Measurements from ENCODE around the gene WSCD2.

WSCD2 gene

GRCh38 chr12:108201808-108202207, 72.7 kb downstream of the WSCD2 start:
- no peak overlapping the region for H3K9ac ChIP-seq (ENCODE audit: low read depth in 1 of 2, low read length in 2 of 2)
- H3K4me3 ChIP-seq (ENCODE audit: low read depth in 1 of 2, low read length in 2 of 2), result no peak overlapping the region
- H3K4me1 ChIP-seq (ENCODE audit: control insufficient read depth in 1 of 2, insufficient read depth in 2 of 2, low read length in 2 of 2), result no peaks in the 10 kb centered on the region
- H3K9me3 ChIP-seq (ENCODE audit: control insufficient read depth in 1 of 2, low read length in 2 of 2), result no peaks in the 10 kb centered on the region
- H3K36me3 ChIP-seq (ENCODE audit: control insufficient read depth in 1 of 2, insufficient read depth in 2 of 2, low read length in 2 of 2), result no peaks in the 10 kb centered on the region
- H3K27ac ChIP-seq (ENCODE audit: low read depth, low read length), result no peak overlapping the region
- H3K27me3 ChIP-seq (ENCODE audit: control insufficient read depth in 1 of 2, insufficient read depth in 2 of 2, low read length in 2 of 2), result peaks cover 0 to 5% of the 10 kb centered on the region in 2 donors

- peaks cover 0 to 5% of the 10 kb centered on the region in 2 donors for H3K27me3 ChIP-seq (ENCODE audit: control insufficient read depth in 1 of 2, insufficient read depth in 2 of 2, low read length in 2 of 2)
- no peak overlapping the region for H3K4me3 ChIP-seq (ENCODE audit: low read depth in 1 of 2, low read length in 2 of 2)
- H3K36me3 ChIP-seq (ENCODE audit: control insufficient read depth in 1 of 2, insufficient read depth in 2 of 2, low read length in 2 of 2), result no peaks in the 10 kb centered on the region
- H3K9me3 ChIP-seq (ENCODE audit: control insufficient read depth in 1 of 2, low read length in 2 of 2), result no peaks in the 10 kb centered on the region
- no peak overlapping the region for H3K27ac ChIP-seq (ENCODE audit: low read depth, low read length)
- no peak overlapping the region for H3K9ac ChIP-seq (ENCODE audit: low read depth in 1 of 2, low read length in 2 of 2)
- no peaks in the 10 kb centered on the region for H3K4me1 ChIP-seq (ENCODE audit: control insufficient read depth in 1 of 2, insufficient read depth in 2 of 2, low read length in 2 of 2)
Observed at GRCh38 chr12:108204117-108204987, 75.3 kb downstream of the WSCD2 start.

DNA sequence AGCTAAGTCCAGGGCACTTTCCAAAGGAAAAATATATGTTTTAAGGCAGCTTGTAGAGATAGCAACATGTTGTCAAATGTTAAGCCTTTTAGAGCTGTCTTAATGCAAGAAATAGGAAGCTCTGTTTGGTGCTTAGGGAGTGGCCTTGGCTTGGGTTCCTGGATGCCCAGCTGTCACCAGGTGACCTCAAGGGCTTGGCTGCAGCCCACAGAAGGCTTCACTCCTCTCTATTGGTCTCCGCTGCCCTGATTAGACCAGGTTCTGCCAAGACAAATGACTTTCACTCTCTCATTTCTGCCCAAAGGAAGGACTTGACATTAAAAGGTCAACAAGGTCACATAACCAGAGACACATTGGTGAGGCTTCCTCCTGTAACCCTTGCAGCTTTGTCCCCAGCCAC, 76.8 kb downstream of the WSCD2 start:
- Histone ChIP-seq H3K4me1 (ENCODE audit: control insufficient read depth in 1 of 2, insufficient read depth in 2 of 2, low read length in 2 of 2) (no peaks in the 10 kb centered on the region), H3K9me3 (ENCODE audit: control insufficient read depth in 1 of 2, low read length in 2 of 2) (no peaks in the 10 kb centered on the region), H3K36me3 (ENCODE audit: control insufficient read depth in 1 of 2, insufficient read depth in 2 of 2, low read length in 2 of 2) (no peaks in the 10 kb centered on the region), H3K9ac (ENCODE audit: low read depth in 1 of 2, low read length in 2 of 2) (no peak overlapping the region), H3K27me3 (ENCODE audit: control insufficient read depth in 1 of 2, insufficient read depth in 2 of 2, low read length in 2 of 2) (peaks cover 0 to 3% of the 10 kb centered on the region in 2 donors), H3K27ac (ENCODE audit: low read depth, low read length) (no peak overlapping the region), H3K4me3 (ENCODE audit: low read depth in 1 of 2, low read length in 2 of 2) (no peak overlapping the region)

DNA sequence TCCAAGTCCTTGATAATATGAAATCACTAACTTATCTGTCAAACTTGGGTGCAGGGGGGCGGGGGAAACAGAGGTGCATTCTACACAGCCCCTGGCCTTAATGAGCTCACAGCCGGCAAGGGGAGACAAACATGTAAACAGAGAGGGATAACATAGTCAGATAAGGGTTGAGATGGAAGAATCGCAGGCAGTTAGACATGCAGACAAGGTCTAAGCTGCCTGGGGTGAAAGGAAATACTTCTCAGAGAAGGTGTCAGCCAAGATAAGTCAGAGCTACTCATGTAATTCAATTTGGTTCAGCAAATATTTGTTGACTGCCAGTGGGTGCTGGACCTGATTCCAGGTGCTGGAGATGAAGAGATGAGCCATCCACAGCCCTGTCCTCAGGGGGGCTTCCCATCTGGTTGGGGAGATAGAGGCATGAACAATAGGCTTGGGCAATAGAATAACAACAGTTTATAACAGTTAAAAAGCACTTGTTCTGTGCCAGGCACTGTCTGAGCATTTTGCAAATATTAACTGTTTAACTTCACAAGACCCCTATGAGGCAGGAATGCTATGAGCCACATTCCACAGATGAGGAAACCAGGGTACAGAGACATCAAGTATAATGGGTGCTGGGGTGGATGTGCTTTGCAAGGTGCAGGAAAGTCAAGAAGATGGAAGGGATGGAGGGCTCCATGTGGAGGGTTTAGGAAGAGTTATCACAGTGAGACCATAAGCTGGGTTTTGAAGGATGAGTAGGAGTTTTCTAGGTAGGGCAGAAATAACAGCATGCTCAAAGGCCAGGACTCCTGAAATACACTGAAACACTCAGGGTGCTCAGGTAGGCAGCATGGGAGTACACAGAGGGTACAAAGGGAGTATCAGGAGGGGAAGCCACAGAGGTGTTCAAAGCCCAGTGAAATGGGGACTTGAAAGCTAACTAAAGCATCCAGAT, 79.0 kb downstream of the WSCD2 start:
- no peak overlapping the region for H3K4me3 ChIP-seq (ENCODE audit: low read depth in 1 of 2, low read length in 2 of 2)
- no peak overlapping the region for H3K27ac ChIP-seq (ENCODE audit: low read depth, low read length)
- no peaks in the 10 kb centered on the region for H3K27me3 ChIP-seq (ENCODE audit: control insufficient read depth in 1 of 2, insufficient read depth in 2 of 2, low read length in 2 of 2)
- no peaks in the 10 kb centered on the region for H3K9me3 ChIP-seq (ENCODE audit: control insufficient read depth in 1 of 2, low read length in 2 of 2)
- H3K4me1 ChIP-seq (ENCODE audit: control insufficient read depth in 1 of 2, insufficient read depth in 2 of 2, low read length in 2 of 2), result no peaks in the 10 kb centered on the region
- no peak overlapping the region for H3K9ac ChIP-seq (ENCODE audit: low read depth in 1 of 2, low read length in 2 of 2)
- H3K36me3 ChIP-seq (ENCODE audit: control insufficient read depth in 1 of 2, insufficient read depth in 2 of 2, low read length in 2 of 2), result no peaks in the 10 kb centered on the region

DNA sequence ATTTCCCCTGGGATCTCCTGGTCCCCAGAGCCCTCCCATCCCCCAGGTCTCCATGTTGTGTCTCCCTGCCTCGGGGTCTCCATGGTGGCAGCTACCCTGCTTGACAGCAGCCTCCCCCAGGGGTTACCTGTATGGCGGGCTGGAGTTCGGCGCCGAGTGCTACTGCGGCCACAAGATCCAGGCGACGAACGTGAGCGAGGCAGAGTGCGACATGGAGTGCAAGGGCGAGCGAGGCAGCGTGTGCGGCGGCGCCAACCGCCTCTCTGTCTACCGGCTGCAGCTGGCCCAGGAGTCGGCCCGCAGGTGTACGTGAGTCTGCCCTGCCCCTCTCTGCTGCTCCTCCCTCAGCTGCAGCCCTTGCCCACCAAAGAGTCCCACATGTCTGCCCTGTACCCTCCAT, 80.9 kb downstream of the WSCD2 start:
- Histone ChIP-seq H3K27me3 (ENCODE audit: control insufficient read depth in 1 of 2, insufficient read depth in 2 of 2, low read length in 2 of 2) (no peaks in the 10 kb centered on the region), H3K4me3 (ENCODE audit: low read depth in 1 of 2, low read length in 2 of 2) (no peak overlapping the region), H3K4me1 (ENCODE audit: control insufficient read depth in 1 of 2, insufficient read depth in 2 of 2, low read length in 2 of 2) (no peaks in the 10 kb centered on the region)

DNA sequence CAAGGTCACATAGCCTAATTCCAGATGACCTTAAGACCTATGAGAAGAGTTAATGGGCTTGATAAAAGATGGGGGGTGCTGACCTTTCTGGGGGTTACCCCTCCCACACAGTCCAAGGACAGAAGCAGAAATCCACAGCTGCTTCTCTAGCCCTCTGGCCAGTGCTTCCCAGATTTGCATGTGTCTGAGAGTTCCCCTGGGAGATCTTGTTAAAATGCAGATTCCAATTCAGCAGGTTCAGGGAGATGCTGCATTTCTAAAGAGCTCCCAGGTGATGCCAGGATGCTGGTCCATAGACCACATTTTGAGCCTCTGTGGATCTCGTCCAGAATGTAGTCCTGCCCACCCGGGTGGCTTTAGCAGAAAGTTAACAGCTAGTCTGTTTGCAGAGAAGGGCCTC, 82.1 kb downstream of the WSCD2 start:
- H3K4me1 ChIP-seq (ENCODE audit: control insufficient read depth in 1 of 2, insufficient read depth in 2 of 2, low read length in 2 of 2), result no peaks in the 10 kb centered on the region
- no peaks in the 10 kb centered on the region for H3K9me3 ChIP-seq (ENCODE audit: control insufficient read depth in 1 of 2, low read length in 2 of 2)
- no peak overlapping the region for H3K9ac ChIP-seq (ENCODE audit: low read depth in 1 of 2, low read length in 2 of 2)
- no peak overlapping the region for H3K27ac ChIP-seq (ENCODE audit: low read depth, low read length)
- H3K27me3 ChIP-seq (ENCODE audit: control insufficient read depth in 1 of 2, insufficient read depth in 2 of 2, low read length in 2 of 2), result no peaks in the 10 kb centered on the region
- H3K4me3 ChIP-seq (ENCODE audit: low read depth in 1 of 2, low read length in 2 of 2), result no peak overlapping the region
- no peaks in the 10 kb centered on the region for H3K36me3 ChIP-seq (ENCODE audit: control insufficient read depth in 1 of 2, insufficient read depth in 2 of 2, low read length in 2 of 2)

More for the DNA sequence above, 80.9 kb downstream of the WSCD2 start:
- no peak overlapping the region for H3K9ac ChIP-seq (ENCODE audit: low read depth in 1 of 2, low read length in 2 of 2)
- H3K36me3 ChIP-seq (ENCODE audit: control insufficient read depth in 1 of 2, insufficient read depth in 2 of 2, low read length in 2 of 2), result no peaks in the 10 kb centered on the region
- H3K27ac ChIP-seq (ENCODE audit: low read depth, low read length), result no peak overlapping the region
- no peaks in the 10 kb centered on the region for H3K9me3 ChIP-seq (ENCODE audit: control insufficient read depth in 1 of 2, low read length in 2 of 2)

- Histone ChIP-seq H3K36me3 (ENCODE audit: control insufficient read depth in 1 of 2, insufficient read depth in 2 of 2, low read length in 2 of 2) (no peaks in the 10 kb centered on the region), H3K4me1 (ENCODE audit: control insufficient read depth in 1 of 2, insufficient read depth in 2 of 2, low read length in 2 of 2) (no peaks in the 10 kb centered on the region), H3K27me3 (ENCODE audit: control insufficient read depth in 1 of 2, insufficient read depth in 2 of 2, low read length in 2 of 2) (no peaks in the 10 kb centered on the region), H3K27ac (ENCODE audit: low read depth, low read length) (no peak overlapping the region), H3K9me3 (ENCODE audit: control insufficient read depth in 1 of 2, low read length in 2 of 2) (no peaks in the 10 kb centered on the region), H3K9ac (ENCODE audit: low read depth in 1 of 2, low read length in 2 of 2) (no peak overlapping the region), H3K4me3 (ENCODE audit: low read depth in 1 of 2, low read length in 2 of 2) (no peak overlapping the region)
Observed at GRCh38 chr12:108213871-108214445, 84.9 kb downstream of the WSCD2 start.

GRCh38 chr12:108214486-108214885, 85.4 kb downstream of the WSCD2 start:
- H3K27ac ChIP-seq (ENCODE audit: low read depth, low read length), result no peak overlapping the region
- H3K9ac ChIP-seq (ENCODE audit: low read depth in 1 of 2, low read length in 2 of 2), result no peak overlapping the region
- no peak overlapping the region for H3K4me3 ChIP-seq (ENCODE audit: low read depth in 1 of 2, low read length in 2 of 2)
- no peaks in the 10 kb centered on the region for H3K36me3 ChIP-seq (ENCODE audit: control insufficient read depth in 1 of 2, insufficient read depth in 2 of 2, low read length in 2 of 2)
- H3K27me3 ChIP-seq (ENCODE audit: control insufficient read depth in 1 of 2, insufficient read depth in 2 of 2, low read length in 2 of 2), result peaks cover 0 to 5% of the 10 kb centered on the region in 2 donors
- H3K4me1 ChIP-seq (ENCODE audit: control insufficient read depth in 1 of 2, insufficient read depth in 2 of 2, low read length in 2 of 2), result no peaks in the 10 kb centered on the region
- no peaks in the 10 kb centered on the region for H3K9me3 ChIP-seq (ENCODE audit: control insufficient read depth in 1 of 2, low read length in 2 of 2)

GRCh38 chr12:108215458-108215857, 86.4 kb downstream of the WSCD2 start:
- Histone ChIP-seq H3K36me3 (ENCODE audit: control insufficient read depth in 1 of 2, insufficient read depth in 2 of 2, low read length in 2 of 2) (no peaks in the 10 kb centered on the region), H3K9me3 (ENCODE audit: control insufficient read depth in 1 of 2, low read length in 2 of 2) (no peaks in the 10 kb centered on the region), H3K4me3 (ENCODE audit: low read depth in 1 of 2, low read length in 2 of 2) (no peak overlapping the region), H3K4me1 (ENCODE audit: control insufficient read depth in 1 of 2, insufficient read depth in 2 of 2, low read length in 2 of 2) (no peaks in the 10 kb centered on the region), H3K27ac (ENCODE audit: low read depth, low read length) (no peak overlapping the region), H3K27me3 (ENCODE audit: control insufficient read depth in 1 of 2, insufficient read depth in 2 of 2, low read length in 2 of 2) (peaks cover 0 to 6% of the 10 kb centered on the region in 2 donors), H3K9ac (ENCODE audit: low read depth in 1 of 2, low read length in 2 of 2) (no peak overlapping the region)

DNA sequence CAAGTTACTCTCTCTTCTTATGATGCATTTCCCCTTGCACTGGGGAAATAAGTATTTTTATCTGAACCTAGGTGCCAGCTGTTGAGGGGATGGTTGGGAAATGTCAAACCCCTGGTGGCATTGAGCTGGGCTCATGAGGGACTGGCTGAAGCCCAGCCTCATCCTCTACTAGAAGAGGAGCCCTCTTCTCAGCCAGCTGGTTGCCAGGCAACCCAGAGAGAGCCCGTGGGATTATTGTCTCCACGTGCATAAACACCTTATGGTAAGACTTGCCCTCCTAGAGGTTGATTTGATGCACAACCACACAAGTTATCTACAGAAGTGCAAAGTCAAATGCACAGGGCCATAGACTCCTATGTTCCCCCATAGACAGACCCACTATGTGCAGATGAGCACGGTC, 89.8 kb downstream of the WSCD2 start:
- Histone ChIP-seq H3K27ac (ENCODE audit: low read depth, low read length) (no peak overlapping the region), H3K4me1 (ENCODE audit: control insufficient read depth in 1 of 2, insufficient read depth in 2 of 2, low read length in 2 of 2) (no peaks in the 10 kb centered on the region), H3K4me3 (ENCODE audit: low read depth in 1 of 2, low read length in 2 of 2) (no peak overlapping the region), H3K36me3 (ENCODE audit: control insufficient read depth in 1 of 2, insufficient read depth in 2 of 2, low read length in 2 of 2) (no peaks in the 10 kb centered on the region), H3K9me3 (ENCODE audit: control insufficient read depth in 1 of 2, low read length in 2 of 2) (no peaks in the 10 kb centered on the region), H3K27me3 (ENCODE audit: control insufficient read depth in 1 of 2, insufficient read depth in 2 of 2, low read length in 2 of 2) (peaks cover 0 to 6% of the 10 kb centered on the region in 2 donors), H3K9ac (ENCODE audit: low read depth in 1 of 2, low read length in 2 of 2) (no peak overlapping the region)
